ENCODE data around the gene CCDC9.
"Not testable (repeated sequence)": the region's sequence is repeated elsewhere in the genome, so short reads cannot be mapped to it uniquely, and the experiment has no call there.

Gene CCDC9

DNA sequence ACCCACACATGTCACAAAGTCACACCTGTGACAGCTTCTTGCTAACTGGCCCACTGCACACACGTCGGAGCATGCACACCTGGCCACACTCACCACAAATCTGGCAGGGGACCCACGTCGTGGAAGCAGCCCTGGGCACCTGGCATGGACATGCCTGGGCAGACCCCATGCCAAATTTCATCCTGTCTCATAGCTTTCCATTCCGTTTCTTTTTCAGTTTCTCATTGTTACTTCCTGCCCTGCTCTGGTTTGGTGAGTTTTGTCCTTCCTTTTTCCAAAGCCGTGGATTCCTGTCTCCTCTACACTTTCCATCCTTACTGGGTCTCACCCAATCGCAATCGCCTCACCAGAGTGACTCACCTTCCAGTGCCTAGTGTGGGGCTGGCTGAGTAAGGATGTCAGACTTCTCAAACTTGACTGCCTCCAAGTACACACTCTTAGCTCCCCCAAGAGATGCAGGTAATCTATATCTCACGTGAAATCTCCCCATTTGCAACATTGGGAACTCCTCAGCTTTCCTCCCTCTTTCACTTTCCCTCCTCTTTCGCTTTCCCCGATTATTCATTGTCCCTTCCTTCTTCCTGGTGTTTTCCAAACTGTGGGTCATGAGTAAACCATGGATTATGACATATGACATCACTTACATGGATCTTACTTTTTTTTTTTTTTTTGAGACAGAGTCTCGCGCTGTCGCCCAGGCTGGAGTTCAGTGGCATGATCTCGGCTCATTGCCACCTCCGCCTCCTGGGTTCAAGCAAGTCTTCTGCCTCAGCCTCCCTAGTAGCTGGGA, 23.7 kb upstream of the CCDC9 start:
- DNase-seq = peak; percentile 85

DNA sequence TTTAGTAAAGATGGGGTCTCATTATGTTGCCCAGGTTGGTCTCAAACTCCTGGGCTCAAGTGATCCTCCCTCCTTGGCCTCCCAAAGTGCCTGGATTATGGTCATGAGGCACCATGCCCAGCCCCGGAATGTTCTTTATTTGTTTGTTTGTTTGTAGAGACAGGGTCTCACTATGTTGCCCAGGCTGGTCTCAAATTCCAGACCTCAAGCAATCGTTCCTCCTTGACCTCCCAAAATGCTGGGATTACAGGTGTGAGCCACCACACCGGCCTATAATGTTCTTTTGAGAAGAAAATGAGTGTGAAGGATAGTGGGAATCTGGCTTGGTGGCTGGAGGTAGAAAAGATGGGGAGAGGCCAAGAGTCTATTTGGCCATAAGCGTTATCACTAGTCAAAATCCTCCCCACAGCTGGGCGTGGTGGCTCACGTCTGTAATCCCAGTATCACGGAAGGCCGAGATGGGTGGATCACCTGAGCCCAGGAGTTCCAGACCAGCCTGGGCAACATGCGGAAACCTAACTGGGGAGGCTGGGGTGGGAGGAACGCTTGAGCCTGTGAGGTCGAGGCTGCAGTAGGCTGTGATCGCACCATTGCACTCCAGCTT, 20.2 kb upstream of the CCDC9 start:
- no peak for DNase-seq

DNA sequence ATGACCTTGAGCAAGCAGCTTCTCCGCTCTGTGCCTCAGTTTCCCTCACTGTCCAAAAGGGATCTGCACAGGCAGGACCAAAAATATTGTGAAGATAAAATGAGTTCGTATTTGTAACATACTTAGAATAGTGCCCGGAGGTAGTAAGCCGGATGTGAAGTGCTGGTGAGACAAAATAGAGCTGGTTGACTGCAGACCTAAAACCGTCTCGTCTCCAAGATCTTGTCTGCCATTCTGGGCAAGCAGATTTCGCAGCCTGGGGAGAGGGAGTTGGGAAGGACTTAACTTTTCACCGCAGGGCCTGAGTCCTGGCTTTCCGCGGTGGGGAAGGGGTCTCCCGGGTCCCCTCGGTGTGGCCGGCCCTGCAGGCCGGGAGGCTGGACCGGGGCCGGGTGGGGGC, 17.2 kb upstream of the CCDC9 start:
- DNase-seq = no peak

DNA sequence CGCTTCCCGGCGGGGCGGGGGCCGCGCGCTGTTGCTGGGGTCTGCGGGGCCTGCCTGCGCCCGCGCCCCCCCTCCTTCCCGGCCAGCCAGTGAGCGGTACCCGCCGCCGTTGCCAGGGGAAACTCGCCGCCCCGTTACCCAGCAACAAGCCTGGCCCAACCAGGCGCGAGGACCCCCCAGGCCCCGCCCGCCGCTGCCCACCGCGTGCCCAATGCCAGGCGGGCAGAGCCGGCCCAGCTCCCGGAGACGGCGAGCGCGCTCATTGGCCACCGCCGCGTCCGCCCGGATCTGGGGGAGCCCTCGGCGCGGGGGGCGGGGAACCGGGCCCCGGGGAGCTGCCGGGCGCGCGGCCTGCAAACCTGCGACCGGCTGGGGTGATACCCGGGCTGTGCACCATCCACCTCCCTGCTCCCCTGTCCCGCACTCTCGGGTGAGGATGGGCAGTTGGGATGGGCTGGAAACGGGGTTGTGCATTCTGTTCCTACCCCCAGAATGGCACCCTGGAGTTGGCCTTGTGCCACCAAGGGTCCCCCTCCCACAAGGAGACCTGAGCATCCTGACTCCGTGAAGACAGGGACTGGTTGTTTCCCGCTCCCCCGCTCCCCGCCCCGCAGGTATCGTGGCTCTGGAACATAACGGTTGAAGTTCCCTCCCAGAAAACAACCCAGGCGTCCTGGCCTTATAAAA, 16.6 kb upstream of the CCDC9 start:
- DNase-seq = peak; percentile 61

DNA sequence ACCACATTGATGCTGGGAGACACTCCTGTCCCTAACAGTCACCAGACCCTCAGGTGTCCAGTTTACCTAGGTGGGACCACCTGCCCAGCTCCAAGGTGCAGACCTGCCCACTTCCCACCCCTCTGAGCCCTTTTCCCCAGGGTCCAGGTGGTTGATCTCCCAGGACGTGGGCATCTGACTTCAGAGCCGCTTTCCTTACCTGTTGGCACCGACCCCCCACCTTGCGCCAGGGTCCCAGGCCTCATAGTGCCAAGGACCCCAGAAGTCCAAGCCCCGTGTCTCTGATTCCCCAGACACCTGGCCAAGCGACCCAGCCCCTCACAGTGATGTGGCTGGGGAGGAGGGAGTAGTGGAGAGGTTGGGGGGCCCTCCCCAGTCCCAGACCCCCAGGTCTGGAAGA, 15.8 kb upstream of the CCDC9 start:
- DNase-seq = no peak

DNA sequence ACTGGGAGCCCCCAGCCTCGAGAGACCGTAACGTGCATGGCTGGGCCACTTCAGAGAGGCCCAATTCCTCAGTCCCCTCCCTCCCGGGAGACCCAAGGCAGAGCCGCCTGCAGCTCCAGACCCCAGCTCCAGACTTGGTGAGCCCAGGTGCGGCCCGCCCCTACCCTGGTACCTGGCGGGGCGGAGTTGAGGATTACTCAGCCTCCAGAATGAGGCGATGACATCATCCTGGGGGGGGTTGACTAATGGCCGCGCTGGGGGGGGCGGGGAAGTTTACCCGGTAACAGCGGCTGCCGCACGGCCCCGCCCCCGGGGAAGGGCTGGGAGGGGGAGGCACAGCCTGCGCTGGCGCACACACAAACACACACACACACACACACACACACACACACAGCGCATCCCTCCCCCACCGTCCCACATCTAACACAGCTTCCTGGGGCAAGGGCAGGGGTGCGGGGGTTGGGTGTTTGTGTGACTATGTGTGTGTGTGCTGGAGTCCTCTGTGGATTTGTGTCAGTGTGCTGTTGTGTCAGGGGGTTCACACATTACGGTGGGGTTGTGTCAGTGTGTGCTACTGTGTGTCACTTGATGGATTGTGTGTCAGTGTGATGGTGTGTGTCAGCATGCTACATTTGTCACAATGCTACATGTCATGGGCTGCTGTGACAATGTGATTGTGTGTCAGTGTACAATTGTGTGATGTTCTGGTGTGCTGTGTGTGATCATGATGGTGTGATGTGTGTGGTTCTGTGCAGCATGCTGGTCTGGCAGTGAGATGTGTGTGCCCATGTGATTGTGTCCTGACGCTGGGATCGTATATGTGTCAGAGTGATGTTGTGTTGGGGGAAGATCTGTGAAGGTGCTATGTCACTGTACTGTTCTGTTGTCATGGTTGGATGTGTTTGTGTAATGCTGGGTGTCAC, 15.1 kb upstream of the CCDC9 start:
- peak; percentile 77 for DNase-seq

DNA sequence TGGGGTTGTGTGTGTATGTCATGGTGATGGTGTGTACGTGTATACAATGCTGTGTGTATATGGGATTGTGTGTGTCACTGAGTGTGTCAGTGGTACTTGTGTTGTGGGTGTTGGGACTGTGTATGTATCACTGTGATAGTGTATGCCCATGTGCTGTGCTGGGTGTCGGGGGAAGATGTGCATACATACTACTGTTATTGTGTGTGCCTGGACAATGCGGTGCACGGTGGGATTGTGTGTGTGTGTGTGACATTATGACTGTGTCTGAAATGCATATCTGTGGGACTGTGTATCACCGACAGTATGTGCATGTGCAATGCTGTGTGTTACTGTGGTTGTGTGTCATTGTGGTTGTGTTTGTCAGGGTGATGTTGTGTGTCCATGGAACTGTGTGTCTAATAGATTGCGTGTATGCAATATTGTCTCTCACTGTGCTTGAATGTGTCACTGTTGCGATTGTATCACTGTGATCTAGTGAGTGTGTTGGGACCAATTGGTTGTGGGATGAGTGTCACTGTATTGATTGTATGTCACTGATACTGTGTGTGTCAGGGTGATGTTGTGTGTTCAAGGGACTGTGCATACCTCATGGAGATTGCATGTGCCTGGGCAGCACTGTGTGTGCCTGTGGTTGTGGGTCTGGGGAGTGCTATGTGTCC, 14.3 kb upstream of the CCDC9 start:
- DNase-seq = no peak

DNA sequence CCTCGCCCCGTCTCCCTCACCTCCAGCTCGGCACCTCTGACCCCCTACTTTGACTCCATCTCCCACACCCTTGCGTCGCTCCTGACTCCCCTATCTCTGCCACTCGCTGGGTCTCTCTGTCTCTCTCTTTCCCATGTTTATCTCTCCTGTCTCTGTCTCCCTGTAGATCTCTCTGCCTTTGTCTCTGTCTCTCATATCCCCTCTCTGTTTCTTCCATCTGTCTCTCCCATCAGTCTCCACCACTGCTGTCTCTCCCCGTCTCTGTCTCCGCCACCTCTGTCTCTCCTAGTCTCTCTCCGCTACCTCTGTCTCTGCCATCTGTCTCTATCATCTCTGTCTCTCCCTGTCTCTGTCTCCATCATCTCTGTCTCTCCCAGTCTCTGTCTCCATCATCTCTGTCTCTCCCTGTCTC, 13.0 kb upstream of the CCDC9 start:
- no peak for DNase-seq

DNA sequence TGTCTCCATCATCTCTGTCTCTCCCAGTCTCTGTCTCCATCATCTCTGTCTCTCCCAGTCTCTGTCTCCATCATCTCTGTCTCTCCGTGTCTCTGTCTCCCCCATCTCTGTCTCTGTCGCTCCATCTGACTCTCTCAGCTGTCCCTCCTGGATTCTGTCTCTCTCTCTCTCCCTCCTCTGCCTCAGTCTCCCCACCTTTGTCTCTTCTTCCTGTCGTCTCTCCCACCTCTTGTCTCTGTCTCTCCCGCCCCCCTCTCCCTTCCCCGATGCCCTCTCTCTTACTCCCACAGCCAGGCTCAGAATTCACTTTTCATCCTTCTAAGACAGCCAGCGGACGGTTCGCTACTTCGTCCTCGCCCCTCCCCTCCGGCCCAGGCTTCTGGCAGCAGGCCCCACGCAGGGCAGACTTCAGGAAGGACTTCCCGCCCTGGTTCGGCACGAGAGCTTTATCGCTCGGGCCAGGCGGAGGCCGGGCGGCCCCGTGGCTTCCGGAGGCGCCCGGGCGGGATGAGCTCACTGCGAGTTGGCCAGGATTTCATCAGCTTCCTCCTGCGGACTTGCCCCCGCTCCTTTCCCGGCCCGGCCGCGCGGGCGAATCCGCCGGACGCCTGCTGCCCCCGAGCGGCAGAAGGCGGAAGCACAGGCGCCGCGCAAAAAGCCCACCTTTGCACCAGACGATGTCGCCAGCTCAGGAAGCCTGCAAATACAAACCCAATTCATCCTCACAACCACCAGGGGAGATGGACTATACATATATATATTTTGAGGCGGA, 12.4 kb upstream of the CCDC9 start:
- DNase-seq = peak; percentile 97

DNA sequence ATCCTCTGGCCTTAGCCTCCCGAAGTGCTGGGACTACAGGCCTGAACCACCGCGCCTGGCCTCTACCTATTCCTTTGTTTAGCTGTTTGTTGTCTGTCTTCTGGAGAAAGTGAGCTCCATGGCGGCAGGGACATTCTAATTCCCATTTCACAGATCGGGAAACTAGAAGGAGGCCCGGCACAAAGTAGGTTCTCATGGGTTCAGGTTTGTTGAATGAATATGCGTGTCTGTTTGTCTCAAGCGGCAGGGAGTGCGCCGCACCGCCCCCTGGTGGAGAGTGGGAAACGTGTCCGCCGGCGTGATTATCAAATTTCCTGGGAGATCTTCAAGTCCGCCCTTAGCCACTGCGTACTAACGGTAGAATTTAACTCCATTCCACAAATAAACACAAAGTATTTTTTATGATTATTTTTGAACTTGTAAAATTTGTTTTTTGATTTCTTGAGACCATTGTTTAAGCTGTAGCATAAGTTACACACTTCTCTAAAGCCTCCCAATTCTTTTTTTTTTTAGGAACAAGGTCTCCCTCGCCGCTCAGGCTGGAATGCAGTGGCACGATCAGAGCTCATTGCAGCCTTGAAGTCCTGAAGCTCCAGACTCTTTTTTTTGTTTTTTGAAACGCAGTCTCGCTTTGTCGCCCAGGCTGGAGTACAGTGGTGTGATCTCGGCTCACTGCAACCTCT, 8.9 kb upstream of the CCDC9 start:
- peak; percentile 75 for DNase-seq

DNA sequence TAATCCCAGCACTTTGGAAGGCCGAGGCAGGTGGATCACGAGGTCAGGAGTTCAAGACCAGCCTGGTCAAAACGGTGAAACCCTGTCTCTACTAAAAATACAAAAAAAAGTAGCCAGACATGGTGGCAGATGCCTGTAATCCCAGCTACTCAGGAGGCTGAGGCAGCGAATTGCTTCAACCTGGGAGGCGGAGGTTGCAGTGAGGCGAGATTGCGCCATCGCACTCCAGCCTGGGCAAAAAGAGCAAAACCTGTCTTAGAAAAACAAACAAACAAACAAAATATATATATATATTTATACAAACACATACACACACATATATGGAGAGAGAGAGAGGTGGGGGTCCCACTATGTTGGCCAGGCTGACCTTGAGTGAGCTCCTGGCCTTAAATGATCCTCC, 3.3 kb upstream of the CCDC9 start:
- DNase-seq = not testable (repeated sequence)

DNA sequence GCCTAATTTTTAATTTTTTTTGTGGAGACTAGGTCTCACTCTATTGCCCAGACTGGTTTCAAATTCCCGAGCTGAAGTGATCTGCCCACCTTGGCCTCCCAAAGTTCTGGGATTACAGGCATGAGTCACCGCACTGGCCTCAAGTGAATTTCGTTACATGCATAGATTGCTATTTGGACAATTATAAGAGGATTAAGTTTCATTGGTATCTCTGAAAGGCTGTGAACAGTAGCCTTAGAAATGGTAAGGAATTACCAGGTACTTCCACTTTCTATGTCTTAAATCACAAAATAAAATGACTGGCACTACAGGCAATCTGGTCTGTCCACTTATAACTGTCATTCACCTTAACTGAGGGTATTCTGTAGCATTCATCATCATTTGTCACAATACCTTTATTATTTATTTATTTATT, 2.9 kb upstream of the CCDC9 start:
- DNase-seq = peak; percentile 91

DNA sequence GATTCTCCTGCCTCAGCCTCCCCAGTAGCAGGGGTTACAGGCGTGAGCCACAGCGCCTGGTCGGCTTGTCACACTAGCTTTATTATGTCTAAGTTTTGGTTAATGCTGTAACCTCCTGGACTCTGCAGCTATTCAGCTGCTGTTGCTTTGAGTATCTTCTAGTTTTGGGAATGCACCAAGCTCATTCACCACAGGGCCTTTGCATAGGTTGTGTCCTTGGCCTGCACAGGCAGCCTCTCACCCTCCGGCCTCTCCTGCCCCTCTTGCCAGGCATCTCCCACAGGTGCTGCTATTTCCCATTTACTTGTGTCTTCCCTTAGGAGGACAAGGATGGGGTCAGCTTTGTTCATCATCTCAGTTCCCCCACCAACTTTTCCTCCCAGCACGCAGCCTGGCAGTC, 2.4 kb upstream of the CCDC9 start:
- DNase-seq = no peak

DNA sequence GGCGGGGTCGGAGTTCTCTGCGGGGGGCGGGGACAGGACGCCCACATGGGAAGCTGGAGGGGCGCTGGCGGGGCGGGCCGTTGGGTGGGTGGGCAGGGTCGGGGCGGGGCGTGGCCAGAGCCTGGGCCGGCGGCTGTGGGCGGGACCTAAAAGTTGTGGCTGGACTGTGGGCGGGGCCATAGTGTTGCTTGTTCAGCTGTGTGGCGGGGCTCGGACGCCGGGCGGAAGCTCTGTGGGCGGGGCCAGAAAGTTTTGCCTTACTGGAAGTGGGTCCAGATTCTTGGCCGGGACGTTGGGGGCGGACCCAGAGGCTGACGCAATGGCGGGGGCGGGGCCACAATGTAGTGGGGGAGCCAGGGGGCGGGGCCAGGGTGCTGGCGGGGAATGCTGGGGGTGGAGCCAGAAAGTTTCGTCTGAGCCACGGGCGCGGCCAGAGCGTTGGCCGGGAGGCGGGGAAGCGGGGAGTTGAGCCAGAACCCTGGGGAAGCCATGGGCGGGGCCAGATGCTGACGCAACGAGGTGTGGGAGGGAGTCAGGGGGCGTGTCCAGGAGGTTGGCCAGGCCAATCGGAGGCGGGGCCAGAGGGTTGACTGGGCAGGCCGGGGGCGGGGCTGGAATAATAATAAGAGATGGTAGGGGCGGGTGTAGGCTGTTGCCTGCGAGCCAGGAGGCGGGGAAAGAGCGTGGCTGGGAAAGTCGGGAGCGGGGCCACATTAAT, 527 bp downstream of the CCDC9 start:
- DNase-seq = peak; percentile 97

DNA sequence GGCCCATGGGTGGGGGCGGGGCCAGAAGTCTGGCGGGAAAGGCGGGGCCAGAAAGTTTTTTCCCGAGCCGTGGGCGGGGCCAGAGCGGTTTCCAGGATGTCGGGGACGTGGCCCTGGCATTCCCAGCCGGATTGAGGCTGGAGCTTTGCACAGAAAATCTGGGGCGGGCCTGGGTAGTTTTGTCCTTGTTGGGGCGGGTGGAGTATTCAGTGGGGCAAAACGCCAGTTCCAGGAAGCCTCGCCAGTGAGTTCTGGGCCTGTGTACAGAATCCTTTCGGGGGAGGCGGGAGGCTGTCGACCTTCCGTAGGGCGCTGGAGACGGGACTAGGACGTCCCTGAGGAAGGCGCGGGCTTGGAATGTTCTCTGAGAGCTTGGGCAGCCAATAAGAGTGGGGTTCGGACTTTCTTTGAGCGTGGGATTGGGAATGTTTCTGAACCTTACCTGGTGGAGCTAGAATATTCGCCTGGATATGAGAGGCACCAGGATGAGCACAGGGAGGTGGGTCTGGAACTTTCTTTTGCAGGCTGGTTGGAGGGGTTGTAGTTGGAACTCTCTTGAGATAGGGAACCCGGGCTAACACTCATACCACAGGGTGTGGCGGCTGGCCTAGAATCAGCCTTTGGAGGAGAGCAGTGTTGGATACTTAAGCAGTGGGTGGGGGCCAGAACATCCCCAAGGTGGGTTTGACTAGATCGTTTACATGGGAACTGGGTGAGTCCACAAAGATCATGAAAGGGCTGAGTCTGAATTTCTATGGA, 1.3 kb downstream of the CCDC9 start:
- DNase-seq = no peak

DNA sequence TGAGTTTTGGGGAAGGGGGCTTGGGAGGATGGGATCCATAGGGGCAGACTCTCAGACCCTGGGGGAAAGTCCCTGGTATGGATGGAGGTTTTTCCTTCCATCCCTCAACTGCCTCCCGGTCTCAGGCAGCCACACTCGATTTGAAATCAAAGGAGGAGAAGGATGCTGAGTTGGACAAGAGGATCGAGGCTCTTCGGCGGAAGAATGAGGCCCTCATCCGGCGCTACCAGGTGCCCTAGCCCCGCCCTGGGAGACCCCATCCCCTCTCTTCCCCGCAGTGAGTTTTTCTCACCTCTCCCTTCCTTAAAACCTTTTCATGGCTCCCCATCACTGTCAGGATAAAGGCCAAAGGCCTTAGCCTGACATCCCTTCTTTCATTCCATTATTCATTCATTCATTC, 2.1 kb downstream of the CCDC9 start:
- no peak for DNase-seq

DNA sequence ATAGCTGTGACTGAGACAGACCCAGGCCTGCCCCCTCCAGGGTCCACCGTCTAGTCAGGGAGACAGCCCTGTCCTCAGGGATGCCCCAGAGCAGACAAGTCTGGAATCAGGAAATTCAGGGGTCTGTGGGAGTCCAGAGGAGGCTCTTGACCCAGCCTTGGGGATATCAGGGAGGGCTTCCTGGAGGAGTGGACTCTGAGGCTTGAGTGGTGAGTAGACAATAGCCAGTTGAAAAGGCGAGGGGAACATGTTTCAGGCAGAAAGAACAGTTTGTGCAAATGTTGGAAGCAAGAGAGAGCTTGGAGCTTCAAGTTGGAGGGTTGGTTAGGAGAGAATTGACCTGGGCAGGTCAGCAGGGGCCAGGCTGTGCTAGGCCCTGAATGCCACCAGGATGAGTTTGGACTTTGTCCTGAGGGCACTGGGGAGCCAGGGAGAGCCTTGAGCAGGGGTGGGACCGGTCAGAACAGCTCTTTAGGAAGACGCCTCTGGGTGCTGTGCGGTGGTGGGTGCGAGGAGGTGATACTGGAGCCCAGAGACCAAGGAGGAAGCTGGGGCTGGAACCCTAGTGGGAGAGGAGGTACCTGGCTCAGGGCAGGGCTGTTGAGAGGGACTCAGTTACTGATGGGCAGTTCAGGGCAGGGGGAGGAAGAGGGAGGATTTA, 2.7 kb downstream of the CCDC9 start:
- no peak for DNase-seq

DNA sequence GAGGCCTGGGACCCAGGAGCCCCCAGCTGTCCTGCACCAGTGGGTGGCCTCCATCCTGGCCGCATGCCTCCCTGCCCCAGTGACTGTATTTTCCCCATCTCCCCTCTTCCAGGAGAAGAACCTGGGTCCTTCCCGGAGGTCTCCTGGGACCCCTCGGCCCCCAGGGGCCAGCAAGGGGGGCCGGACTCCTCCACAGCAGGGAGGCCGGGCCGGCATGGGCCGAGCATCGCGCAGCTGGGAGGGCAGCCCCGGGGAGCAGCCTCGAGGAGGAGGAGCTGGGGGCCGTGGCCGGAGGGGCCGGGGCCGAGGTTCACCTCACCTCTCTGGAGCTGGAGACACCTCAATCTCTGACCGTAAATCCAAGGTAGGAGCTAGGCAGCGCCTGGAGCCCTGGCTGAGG, 4.2 kb downstream of the CCDC9 start:
- no peak for DNase-seq
